ENCODE results near the gene DNAJB5. TPM values are rescaled to one million over a fixed set of nuclear protein-coding genes. Genes with fewer than 3 reads are reported as not detected.

Gene DNAJB5
- total and polyA plus RNA-seq, 2 donors (not counting 1 experiment from before 2014, with no cell fraction given), result 8.1 to 9.9 TPM

DNA sequence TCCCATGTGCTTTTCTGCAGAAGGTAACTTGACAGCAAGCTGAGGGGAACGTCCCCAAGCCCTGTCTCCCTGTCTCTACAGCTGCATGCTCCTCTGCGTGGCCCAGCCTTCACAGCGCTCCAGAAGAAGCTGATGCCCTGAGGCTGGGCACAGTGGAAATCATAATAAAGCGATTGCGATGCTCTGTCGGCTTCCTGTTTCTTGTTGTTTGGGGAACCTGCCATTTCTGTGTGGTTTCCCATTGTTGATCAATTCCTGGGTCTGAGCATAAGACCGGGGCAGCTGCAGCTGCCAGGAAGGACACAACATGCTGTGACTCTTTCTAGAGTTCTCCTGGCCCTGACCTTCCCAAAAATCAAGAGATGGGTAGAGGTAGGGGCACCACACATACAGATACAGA, 7.2 kb upstream of the DNAJB5 start:
- DNase-seq (ENCODE audit: low read depth in 2 of 2), result no peak
- Histone ChIP-seq H3K9me3 (ENCODE audit: control insufficient read depth, insufficient read depth, low read depth, low read length) (no peaks in the 10 kb centered on the region), H4K20me1 (ENCODE audit: control insufficient read depth, extremely low read depth, insufficient read depth, low read length) (no peaks in the 10 kb centered on the region), H3K79me2 (ENCODE audit: control insufficient read depth, insufficient read depth, low read length) (no peaks in the 10 kb centered on the region), H3K4me1 (ENCODE audit: control insufficient read depth, extremely low read depth, insufficient read depth, low read length) (no peaks in the 10 kb centered on the region), H2AFZ (ENCODE audit: low read length) (no peak overlapping the region), H3K4me3 (replicated peaks in 1 of 4; ENCODE audit: control extremely low read depth in 1 of 4, insufficient read depth in 1 of 4, low read depth in 3 of 4, low read length in 4 of 4) (no peak overlapping the region), H3K4me2 (ENCODE audit: extremely low read depth, insufficient read depth, low read length) (no peak overlapping the region), H3K9ac (ENCODE audit: insufficient read depth, low read length) (no peak overlapping the region), H3K27me3 (ENCODE audit: control insufficient read depth, insufficient read depth, low read length) (peaks cover 4% of the 10 kb centered on the region), H3K27ac (ENCODE audit: insufficient read depth, low read length) (no peak overlapping the region), H3K36me3 (ENCODE audit: control insufficient read depth, insufficient read depth, low read length) (no peaks in the 10 kb centered on the region)
- TF ChIP-seq EZH2 (IDR thresholded peaks at IDR 0.05; ENCODE audit: low read length, missing control alignments) (no peak), CTCF (conservative IDR thresholded peaks at IDR 0.05 in 1 of 2, IDR thresholded peaks at IDR 0.05 in 1 of 2; ENCODE audit: low read depth in 1 of 2, low read length in 2 of 2) (no peak)

DNA sequence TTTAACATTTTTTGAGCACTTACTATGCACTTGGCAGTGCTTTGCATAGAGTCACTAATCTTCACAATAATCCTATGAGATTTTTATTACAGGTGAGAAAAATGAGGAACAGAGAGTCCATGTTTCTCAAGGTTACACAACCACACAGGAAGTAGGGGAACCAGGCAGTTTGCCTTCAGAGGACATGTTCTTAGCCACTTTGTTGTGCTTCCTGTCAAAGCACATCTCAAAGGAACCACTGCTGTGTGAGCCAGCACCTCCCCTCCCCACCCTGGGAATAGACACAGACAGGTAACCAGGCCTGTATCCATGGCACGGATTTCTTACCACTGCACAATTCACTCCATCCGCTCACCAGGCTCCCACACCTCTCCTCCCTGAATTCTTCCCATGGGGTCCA, 6.3 kb upstream of the DNAJB5 start:
- Histone ChIP-seq H3K4me1 (ENCODE audit: control insufficient read depth, extremely low read depth, insufficient read depth, low read length) (no peaks in the 10 kb centered on the region), H3K79me2 (ENCODE audit: control insufficient read depth, insufficient read depth, low read length) (no peaks in the 10 kb centered on the region), H3K36me3 (ENCODE audit: control insufficient read depth, insufficient read depth, low read length) (no peaks in the 10 kb centered on the region), H3K27ac (ENCODE audit: insufficient read depth, low read length) (no peak overlapping the region), H2AFZ (ENCODE audit: low read length) (no peak overlapping the region), H4K20me1 (ENCODE audit: control insufficient read depth, extremely low read depth, insufficient read depth, low read length) (no peaks in the 10 kb centered on the region), H3K4me2 (ENCODE audit: extremely low read depth, insufficient read depth, low read length) (no peak overlapping the region), H3K27me3 (ENCODE audit: control insufficient read depth, insufficient read depth, low read length) (peaks cover 4% of the 10 kb centered on the region), H3K9me3 (ENCODE audit: control insufficient read depth, insufficient read depth, low read depth, low read length) (no peaks in the 10 kb centered on the region), H3K4me3 (replicated peaks in 1 of 4; ENCODE audit: control extremely low read depth in 1 of 4, insufficient read depth in 1 of 4, low read depth in 3 of 4, low read length in 4 of 4) (no peak overlapping the region), H3K9ac (ENCODE audit: insufficient read depth, low read length) (no peak overlapping the region)
- no peak for TF ChIP-seq CTCF (conservative IDR thresholded peaks at IDR 0.05 in 1 of 2, IDR thresholded peaks at IDR 0.05 in 1 of 2; ENCODE audit: low read depth in 1 of 2, low read length in 2 of 2)
- DNase-seq (ENCODE audit: low read depth in 2 of 2), result no peak

GRCh38 chr9:34984049-34984448, 5.5 kb upstream of the DNAJB5 start:
- no peaks in the 10 kb centered on the region for H3K9me3 ChIP-seq (ENCODE audit: control insufficient read depth, insufficient read depth, low read depth, low read length)
- peaks cover 4% of the 10 kb centered on the region for H3K27me3 ChIP-seq (ENCODE audit: control insufficient read depth, insufficient read depth, low read length)
- H3K9ac ChIP-seq (ENCODE audit: insufficient read depth, low read length), result no peak overlapping the region
- no peaks in the 10 kb centered on the region for H3K36me3 ChIP-seq (ENCODE audit: control insufficient read depth, insufficient read depth, low read length)
- no peaks in the 10 kb centered on the region for H4K20me1 ChIP-seq (ENCODE audit: control insufficient read depth, extremely low read depth, insufficient read depth, low read length)
- TF ChIP-seq CTCF (conservative IDR thresholded peaks at IDR 0.05 in 1 of 2, IDR thresholded peaks at IDR 0.05 in 1 of 2; ENCODE audit: low read depth in 1 of 2, low read length in 2 of 2) (no peak), EZH2 (IDR thresholded peaks at IDR 0.05; ENCODE audit: low read length, missing control alignments) (no peak)
- H3K79me2 ChIP-seq (ENCODE audit: control insufficient read depth, insufficient read depth, low read length), result no peaks in the 10 kb centered on the region
- H3K4me3 ChIP-seq (replicated peaks in 1 of 4; ENCODE audit: control extremely low read depth in 1 of 4, insufficient read depth in 1 of 4, low read depth in 3 of 4, low read length in 4 of 4), result no peak overlapping the region
- H3K4me2 ChIP-seq (ENCODE audit: extremely low read depth, insufficient read depth, low read length), result no peak overlapping the region
- no peak overlapping the region for H2AFZ ChIP-seq (ENCODE audit: low read length)
- peaks cover 2% of the 10 kb centered on the region for H3K4me1 ChIP-seq (ENCODE audit: control insufficient read depth, extremely low read depth, insufficient read depth, low read length)
- H3K27ac ChIP-seq (ENCODE audit: insufficient read depth, low read length), result no peak overlapping the region
- peak; percentile 24 to 30 for DNase-seq (ENCODE audit: low read depth in 2 of 2)

Measured in fibroblast of lung (primary cell).